Measurements from ENCODE around the gene CREBBP. TPM values are rescaled to one million over a fixed set of nuclear protein-coding genes. Genes with fewer than 3 reads are reported as not detected.

Gene CREBBP
- total RNA-seq, 1 experiment from 2014 or later: 8.6 TPM

GRCh38 chr16:3737181-3737580, 143.3 kb downstream of the CREBBP start:
- DNase-seq (ENCODE audit: low read depth, low spot score): no peak
- in situ Hi-C loops (cut with HindIII; ENCODE audit: low pct_unique_long_range_greater_than_20kb, low sequenced_read_pairs): no loop called here

- in situ Hi-C loops (cut with HindIII; ENCODE audit: low pct_unique_long_range_greater_than_20kb, low sequenced_read_pairs): no loop called here
- no peak for DNase-seq (ENCODE audit: low read depth, low spot score)
Measured at GRCh38 chr16:3736116-3736515, 144.4 kb downstream of the CREBBP start.

- no peak for DNase-seq (ENCODE audit: low read depth, low spot score)
- in situ Hi-C loops (cut with HindIII; ENCODE audit: low pct_unique_long_range_greater_than_20kb, low sequenced_read_pairs): no loop called here
Measured at GRCh38 chr16:3735541-3735940, 145.0 kb downstream of the CREBBP start.

DNA sequence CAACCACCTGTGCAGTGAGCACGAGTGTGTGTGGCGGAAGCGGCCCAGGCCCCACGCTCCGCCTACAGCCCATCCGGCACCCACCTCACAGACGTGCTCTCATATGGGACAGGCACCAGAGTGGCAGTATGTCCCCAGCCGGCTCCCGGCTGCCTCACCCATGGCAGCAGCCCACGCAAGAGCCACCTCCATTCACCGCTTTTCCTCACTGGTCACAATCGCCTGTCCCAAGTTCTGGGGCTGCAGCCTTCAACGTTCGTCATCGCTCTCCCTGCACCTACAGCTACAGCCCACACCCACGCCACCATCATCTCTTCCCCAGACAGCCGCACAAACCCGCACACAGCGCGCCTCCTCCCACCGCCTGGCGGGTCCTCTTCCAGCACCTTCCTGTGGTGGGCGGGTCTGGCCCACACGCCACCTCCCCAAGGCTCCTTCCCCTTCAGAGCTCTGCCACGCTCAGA, 145.7 kb downstream of the CREBBP start:
- no peak for DNase-seq (ENCODE audit: low read depth, low spot score)
- in situ Hi-C loops (cut with HindIII; ENCODE audit: low pct_unique_long_range_greater_than_20kb, low sequenced_read_pairs): no loop called here

GRCh38 chr16:3734084-3734757, 146.3 kb downstream of the CREBBP start:
- in situ Hi-C loops (cut with HindIII; ENCODE audit: low pct_unique_long_range_greater_than_20kb, low sequenced_read_pairs): no loop called here
- DNase-seq (ENCODE audit: low read depth, low spot score): no peak

GRCh38 chr16:3732171-3732570, 148.3 kb downstream of the CREBBP start:
- in situ Hi-C loops (cut with HindIII; ENCODE audit: low pct_unique_long_range_greater_than_20kb, low sequenced_read_pairs): no loop called here
- no peak for DNase-seq (ENCODE audit: low read depth, low spot score)

- in situ Hi-C loops (cut with HindIII; ENCODE audit: low pct_unique_long_range_greater_than_20kb, low sequenced_read_pairs): no loop called here
- DNase-seq (ENCODE audit: low read depth, low spot score): no peak
Measured at GRCh38 chr16:3731126-3731935, 149.2 kb downstream of the CREBBP start.

DNA sequence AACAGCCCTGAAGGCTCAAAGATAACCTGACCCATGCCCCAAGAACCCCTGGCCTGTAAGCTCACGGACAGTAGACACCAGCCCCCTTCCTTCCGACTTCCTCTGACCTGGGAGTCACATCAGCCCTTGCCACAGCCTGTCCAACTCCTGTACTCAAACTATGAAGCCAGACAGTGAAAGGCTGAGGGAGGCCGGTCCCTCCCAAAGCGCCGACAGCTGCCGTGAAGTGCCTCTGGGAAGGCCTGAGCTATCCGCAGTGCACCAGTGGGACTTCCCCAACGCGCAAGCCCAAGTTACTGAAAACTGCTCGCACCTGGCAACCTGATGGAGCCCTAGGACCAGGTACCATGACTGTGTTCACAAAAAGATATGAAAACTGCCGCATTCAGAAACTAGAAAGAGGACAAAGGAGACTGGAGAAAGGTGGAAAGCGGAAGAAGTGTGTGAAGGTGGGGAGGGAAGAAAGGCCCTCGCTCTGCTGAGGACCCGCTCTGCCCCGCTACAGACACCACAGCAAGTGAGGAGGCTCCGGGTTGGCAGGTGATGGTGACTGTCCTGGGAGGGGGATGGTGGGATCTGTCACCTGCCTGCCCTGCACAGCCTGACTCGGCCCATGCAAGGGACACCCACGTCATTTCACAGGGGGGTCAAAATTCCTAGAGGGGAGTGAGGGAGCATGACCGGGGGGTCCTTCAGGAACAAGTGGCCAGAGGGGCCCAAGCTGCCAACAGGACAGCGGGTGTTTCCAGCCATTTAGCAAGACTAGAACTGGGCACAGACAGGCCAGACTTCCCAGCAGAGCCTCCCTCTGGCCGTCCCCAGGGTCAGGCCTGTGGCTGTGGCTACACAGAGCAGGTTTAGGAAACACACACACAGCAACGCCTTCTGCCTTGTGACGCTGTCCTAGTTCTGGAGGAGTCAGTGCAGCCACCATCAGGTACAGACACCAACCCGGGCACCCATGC, 150.1 kb downstream of the CREBBP start:
- DNase-seq (ENCODE audit: low read depth, low spot score): no peak
- in situ Hi-C loops (cut with HindIII; ENCODE audit: low pct_unique_long_range_greater_than_20kb, low sequenced_read_pairs): no loop called here

DNA sequence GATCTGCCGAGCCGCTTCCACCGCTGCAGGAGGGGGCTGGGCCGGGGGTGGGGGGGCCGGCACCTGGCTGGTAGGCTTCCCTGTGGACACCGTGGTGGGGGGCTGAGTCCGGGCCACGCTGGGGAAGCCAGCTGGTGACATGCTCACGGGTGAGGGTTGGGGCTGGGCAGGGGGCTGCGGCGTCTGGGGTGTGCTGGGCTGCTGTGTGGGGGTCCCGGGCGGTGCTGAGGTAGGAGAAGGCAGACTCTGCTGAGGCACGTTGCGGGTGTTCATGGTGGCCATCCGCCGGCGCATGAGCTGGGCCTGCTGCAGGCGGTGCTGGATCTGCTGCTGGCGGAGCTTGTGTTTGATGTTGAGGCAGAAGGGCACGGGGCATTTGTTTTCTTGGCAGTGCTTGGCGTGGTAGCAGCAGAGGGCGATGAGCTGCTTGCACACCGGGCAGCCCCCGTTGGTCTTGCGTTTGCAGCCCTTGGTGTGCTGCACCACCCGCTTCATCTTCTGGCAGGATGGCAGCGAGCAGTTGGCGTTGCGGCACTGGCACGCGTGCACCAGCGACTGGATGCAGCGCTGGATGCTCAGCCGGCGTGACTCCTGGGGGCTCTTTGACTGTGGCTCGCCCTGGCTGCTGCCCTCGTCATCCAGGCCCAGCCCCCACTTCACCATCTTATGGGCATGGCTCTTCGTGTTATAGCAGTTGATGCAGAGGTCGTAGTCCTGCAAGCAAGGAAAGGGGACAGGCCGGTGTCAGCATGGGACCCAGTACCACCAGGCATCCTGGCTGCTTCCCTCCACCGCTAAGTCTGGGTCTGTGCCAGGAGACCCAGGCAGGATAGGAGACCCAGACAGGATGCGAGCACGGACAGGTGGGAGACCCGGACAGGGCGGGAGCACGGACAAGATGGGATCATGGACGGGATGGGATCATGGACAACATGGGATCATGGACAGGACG, 151.1 kb downstream of the CREBBP start:
- in situ Hi-C loops (cut with HindIII; ENCODE audit: low pct_unique_long_range_greater_than_20kb, low sequenced_read_pairs): no loop called here
- no peak for DNase-seq (ENCODE audit: low read depth, low spot score)

GRCh38 chr16:3728424-3729160, 151.9 kb downstream of the CREBBP start:
- no peak for DNase-seq (ENCODE audit: low read depth, low spot score)
- in situ Hi-C loops (cut with HindIII; ENCODE audit: low pct_unique_long_range_greater_than_20kb, low sequenced_read_pairs): no loop called here

DNA sequence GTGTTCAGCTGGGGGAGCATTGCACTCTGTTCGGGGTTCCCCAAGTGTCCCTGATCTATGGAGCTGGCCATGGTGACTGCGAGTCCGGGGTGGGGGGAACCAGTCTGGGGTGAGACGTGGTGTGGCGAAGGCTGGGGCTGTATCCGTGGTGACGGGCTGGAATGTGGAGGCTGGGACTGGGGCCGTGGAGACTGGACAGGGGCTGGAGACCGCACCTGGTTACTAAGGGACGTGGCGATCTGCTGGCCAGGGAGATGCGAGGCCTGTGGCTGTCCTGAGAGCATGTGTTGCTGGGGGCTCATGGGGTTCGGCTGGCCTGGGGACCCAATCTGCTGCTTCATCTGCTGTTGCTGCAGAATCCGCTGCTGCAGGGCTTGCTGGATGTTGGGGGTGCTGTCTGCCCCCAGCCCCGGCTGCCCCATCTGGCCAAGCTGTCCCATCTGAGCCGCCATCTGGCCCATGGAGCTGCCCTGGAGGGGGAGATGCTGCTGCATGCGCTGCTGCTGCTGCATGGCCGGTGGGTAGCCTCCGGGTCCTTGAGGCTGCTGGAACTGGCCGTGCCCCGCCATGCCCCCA, 152.6 kb downstream of the CREBBP start:
- no peak for DNase-seq (ENCODE audit: low read depth, low spot score)
- in situ Hi-C loops (cut with HindIII; ENCODE audit: low pct_unique_long_range_greater_than_20kb, low sequenced_read_pairs): no loop called here

GRCh38 chr16:3726021-3726687, 154.4 kb downstream of the CREBBP start:
- DNase-seq (ENCODE audit: low read depth, low spot score): no peak
- in situ Hi-C loops (cut with HindIII; ENCODE audit: low pct_unique_long_range_greater_than_20kb, low sequenced_read_pairs): no loop called here

DNA sequence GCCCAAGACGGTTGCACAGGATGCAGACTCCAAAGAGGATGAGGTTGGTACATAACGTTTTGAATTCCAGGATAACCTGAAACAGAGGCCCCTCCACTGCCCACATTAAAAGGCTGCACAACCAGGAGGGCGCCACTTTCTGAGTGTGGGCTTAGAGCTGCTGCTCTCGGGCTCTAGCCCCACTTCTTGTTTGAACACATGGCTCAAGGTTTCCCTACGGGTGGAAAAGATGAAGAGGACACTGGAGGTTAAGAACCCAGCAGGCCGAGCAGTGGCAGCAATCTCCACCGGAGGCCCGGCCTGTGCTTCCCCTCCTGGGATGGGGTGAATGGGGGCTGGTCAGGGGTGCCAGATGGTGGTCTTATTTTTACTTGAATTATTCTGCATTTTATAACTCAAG, 155.2 kb downstream of the CREBBP start:
- in situ Hi-C loops (cut with HindIII; ENCODE audit: low pct_unique_long_range_greater_than_20kb, low sequenced_read_pairs): no loop called here
- no peak for DNase-seq (ENCODE audit: low read depth, low spot score)

DNA sequence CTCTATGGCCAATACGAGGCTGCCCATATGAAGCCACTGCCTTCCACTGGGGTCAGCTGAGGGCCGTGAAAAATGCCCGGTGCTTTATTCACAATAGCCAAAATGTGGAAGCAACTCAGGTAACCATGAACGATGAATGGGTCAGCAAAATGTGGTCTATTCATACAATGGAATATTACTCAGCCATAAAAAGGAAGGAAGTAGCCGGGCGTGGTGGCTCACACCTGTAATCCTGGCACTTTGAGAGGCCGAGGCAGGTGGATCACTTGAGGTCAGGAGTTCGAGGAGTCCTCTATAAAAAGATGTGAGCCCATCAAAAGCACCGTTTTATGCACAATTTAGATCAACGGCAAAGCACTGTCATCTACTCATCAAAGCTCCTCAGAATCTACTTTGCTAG, 158.0 kb downstream of the CREBBP start:
- in situ Hi-C loops (cut with HindIII; ENCODE audit: low pct_unique_long_range_greater_than_20kb, low sequenced_read_pairs): no loop called here
- no peak for DNase-seq (ENCODE audit: low read depth, low spot score)

GRCh38 chr16:3720418-3720817, 160.1 kb downstream of the CREBBP start:
- DNase-seq (ENCODE audit: low read depth, low spot score): no peak
- in situ Hi-C loops (cut with HindIII; ENCODE audit: low pct_unique_long_range_greater_than_20kb, low sequenced_read_pairs): no loop called here

DNA sequence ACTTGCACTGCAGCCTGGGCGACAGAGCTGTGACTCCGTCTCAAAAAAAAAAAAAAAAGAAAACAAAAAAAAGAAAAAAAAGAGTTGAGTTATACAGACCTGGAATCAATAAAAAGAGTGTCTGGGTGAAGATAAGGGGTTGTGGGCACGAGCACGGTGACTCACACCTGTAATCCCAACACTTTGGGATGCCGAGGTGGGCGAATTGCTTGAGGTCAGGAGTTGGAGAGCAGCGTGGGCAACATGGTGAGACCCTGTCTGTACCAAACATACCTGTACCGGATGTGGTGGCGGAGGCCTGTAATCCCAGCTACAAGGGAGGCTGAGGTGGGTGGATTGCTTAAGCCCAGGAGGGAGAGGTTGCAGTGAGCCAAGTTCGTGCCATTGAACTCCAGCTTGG, 161.9 kb downstream of the CREBBP start:
- no peak for DNase-seq (ENCODE audit: low read depth, low spot score)
- in situ Hi-C loops (cut with HindIII; ENCODE audit: low pct_unique_long_range_greater_than_20kb, low sequenced_read_pairs): no loop called here
